Esophagus squamous epithelium (tissue), 5 donors: ENCODE measurements around the gene UBE2G2. TPM values are rescaled to one million over a fixed set of nuclear protein-coding genes. Genes with fewer than 3 reads are reported as not detected.
"Not testable (repeated sequence)": the region's sequence is repeated elsewhere in the genome, so short reads cannot be mapped to it uniquely, and the experiment has no call there.

Experiments
- DNase-seq: peaks from one replicate; lab custom pipeline; 2025; lab: John Stamatoyannopoulos, UW
- H3K27ac ChIP-seq, 4 donors: fragments of 200-600 bp; sonication (generic); one replicate each; pipeline ENCODE4 v1.5.1; 2016 to 2019; ENCODE audit warnings: mild to moderate bottlenecking in 1 of 4
- H3K27me3 ChIP-seq, 4 donors: fragments of 200-600 bp; sonication (generic); 1 replicate in 3 of 4; 2 replicates in 1 of 4; pipeline versions ENCODE4 v1.5.1 to v1.6.0; 2017 to 2021; ENCODE audit warnings: antibody characterized with exemption in 1 of 4
- H3K36me3 ChIP-seq, 3 donors: fragments of 200-600 bp; sonication (generic); one replicate each; pipeline ENCODE4 v1.5.1; 2016 to 2019
- H3K4me1 ChIP-seq, 3 donors: fragments of 200-600 bp; sonication (generic); one replicate each; pipeline ENCODE4 v1.5.1; 2017 to 2019
- H3K4me3 ChIP-seq, 4 donors: fragments of 200-600 bp; sonication (generic); 1 replicate in 3 of 4; 2 replicates in 1 of 4; pipeline ENCODE4 v1.5.1; 2016 to 2019; ENCODE audit warnings: mild to moderate bottlenecking in 2 of 4, moderate library complexity in 1 of 4
- H3K9me3 ChIP-seq, 3 donors: fragments of 200-600 bp; sonication (generic); one replicate each; pipeline ENCODE4 v1.5.1; 2016 to 2019
- CTCF ChIP-seq, 6 experiments: fragments of 450-650 bp in 4 of 6; fragments of 200-600 bp in 2 of 6; sonication (generic) in 2 of 6; IDR thresholded peaks; one replicate each; pipeline ENCODE4 v1.5.1; 2016 to 2019; ENCODE audit warnings: antibody characterized with exemption in 6 of 6, mild to moderate bottlenecking in 4 of 6, moderate library complexity in 4 of 6
- POLR2A ChIP-seq, 4 donors: fragments of 450-650 bp; IDR thresholded peaks; one replicate each; pipeline ENCODE4 v1.6.1; 2017; ENCODE audit warnings: antibody characterized with exemption in 4 of 4, mild to moderate bottlenecking in 4 of 4, moderate library complexity in 3 of 4
- WGBS, 2 donors: methylation state at CpG; one replicate each; pipeline ENCODE4 v1.1.5; 2018; 5-methylcytosine and 5-hydroxymethylcytosine counted together
- intact Hi-C: fragments of 100-400 bp; cut with DNase I; formaldehyde crosslinking; loops from one replicate; pipeline ENCODE4 v1.15.0; 2022
- total RNA-seq, 4 donors: library from RNA; depleted of rRNA; stranded (reverse); fragments of >200 nt; gene quantifications; one replicate each; pipeline ENCODE4 v1.1.0, GENCODE V29; 2016
- donor health status: DM: yes; HTN: yes; CAD: no.

Gene UBE2G2
- total RNA-seq, 4 donors from 2014 or later = 27.9 to 70.0 (median 51.1) TPM

- Histone ChIP-seq H3K27ac (no peak overlapping the region), H3K27me3 (peaks cover 0 to 11% (median 0%) of the 10 kb centered on the region in 4 donors), H3K4me1 (peaks cover 0 to 19% (median 6%) of the 10 kb centered on the region in 3 donors), H3K9me3 (no peaks in the 10 kb centered on the region), H3K4me3 (no peak overlapping the region), H3K36me3 (no peaks in the 10 kb centered on the region)
- intact Hi-C loops = no loop called here
- TF ChIP-seq CTCF (IDR thresholded peaks at IDR 0.05) = no peak
- TF ChIP-seq POLR2A (IDR thresholded peaks at IDR 0.05) = no peak
- 70% methylated on average over 2 of the region's 8 CpGs; no CpG with 5 or more reads in 1 of the 2 donors for WGBS, 2 donors
- no peak for DNase-seq
Observed at GRCh38 chr21:44835647-44835973, 34.0 kb upstream of the UBE2G2 start.

- WGBS, 2 donors = 81 to 90% methylated on average over 20 to 26 of the region's 29 CpGs
- H3K27me3 ChIP-seq = peaks cover 0 to 7% (median 0%) of the 10 kb centered on the region in 4 donors
- DNase-seq = no peak
- no peaks in the 10 kb centered on the region for H3K36me3 ChIP-seq
- no peak for TF ChIP-seq POLR2A (IDR thresholded peaks at IDR 0.05)
- TF ChIP-seq CTCF (IDR thresholded peaks at IDR 0.05) = no peak
- no peaks in the 10 kb centered on the region for H3K9me3 ChIP-seq
- H3K4me3 ChIP-seq = no peak overlapping the region
- peaks cover 0 to 19% (median 6%) of the 10 kb centered on the region in 3 donors for H3K4me1 ChIP-seq
- no peak overlapping the region for H3K27ac ChIP-seq
- intact Hi-C loops = no loop called here
Observed at GRCh38 chr21:44834951-44835646, 33.5 kb upstream of the UBE2G2 start.

- intact Hi-C loops = no loop called here
- H3K4me3 ChIP-seq = no peak overlapping the region
- no peaks in the 10 kb centered on the region for H3K36me3 ChIP-seq
- TF ChIP-seq CTCF (IDR thresholded peaks at IDR 0.05) = no peak
- TF ChIP-seq POLR2A (IDR thresholded peaks at IDR 0.05) = no peak
- no peak for DNase-seq
- peaks cover 0 to 7% (median 0%) of the 10 kb centered on the region in 4 donors for H3K27me3 ChIP-seq
- no peak overlapping the region for H3K27ac ChIP-seq
- WGBS, 2 donors = 81 to 84% methylated on average over 17 to 22 of the region's 26 CpGs
- peaks cover 0 to 19% (median 6%) of the 10 kb centered on the region in 3 donors for H3K4me1 ChIP-seq
- peaks cover 0 to 1% (median 0%) of the 10 kb centered on the region in 3 donors for H3K9me3 ChIP-seq
Observed at GRCh38 chr21:44834231-44834950, 32.8 kb upstream of the UBE2G2 start.

- H3K27me3 ChIP-seq = peaks cover 0 to 7% (median 0%) of the 10 kb centered on the region in 4 donors
- WGBS, 2 donors = 78 to 79% methylated on average over 5 of the region's 5 CpGs
- no peak overlapping the region for H3K27ac ChIP-seq
- H3K36me3 ChIP-seq = no peaks in the 10 kb centered on the region
- H3K9me3 ChIP-seq = peaks cover 0 to 8% (median 4%) of the 10 kb centered on the region in 3 donors
- no peak overlapping the region for H3K4me3 ChIP-seq
- intact Hi-C loops = no loop called here
- DNase-seq = no peak
- TF ChIP-seq POLR2A (IDR thresholded peaks at IDR 0.05) (no peak), CTCF (IDR thresholded peaks at IDR 0.05) (no peak)
- H3K4me1 ChIP-seq = peaks cover 0 to 19% (median 6%) of the 10 kb centered on the region in 3 donors
Observed at GRCh38 chr21:44833663-44834062, 32.0 kb upstream of the UBE2G2 start.

- WGBS, 2 donors = 85 to 91% methylated on average over 17 to 23 of the region's 23 CpGs
- H3K9me3 ChIP-seq = peaks cover 0 to 18% (median 12%) of the 10 kb centered on the region in 3 donors
- H3K27me3 ChIP-seq, H3K4me3 ChIP-seq, H3K36me3 ChIP-seq, H3K27ac ChIP-seq, intact Hi-C loops, DNase-seq: not testable (repeated sequence)
- H3K4me1 ChIP-seq = peaks cover 0 to 13% (median 6%) of the 10 kb centered on the region in 3 donors
Observed at GRCh38 chr21:44832516-44833255, 31.1 kb upstream of the UBE2G2 start.
